Right kidney (tissue), 1 donor: Measurements from ENCODE around the gene A1BG.

Source experiments
- DNase-seq: peaks from one replicate; pipeline ENCODE4 v3.0.0-alpha.2; 2016

The A1BG gene

DNA sequence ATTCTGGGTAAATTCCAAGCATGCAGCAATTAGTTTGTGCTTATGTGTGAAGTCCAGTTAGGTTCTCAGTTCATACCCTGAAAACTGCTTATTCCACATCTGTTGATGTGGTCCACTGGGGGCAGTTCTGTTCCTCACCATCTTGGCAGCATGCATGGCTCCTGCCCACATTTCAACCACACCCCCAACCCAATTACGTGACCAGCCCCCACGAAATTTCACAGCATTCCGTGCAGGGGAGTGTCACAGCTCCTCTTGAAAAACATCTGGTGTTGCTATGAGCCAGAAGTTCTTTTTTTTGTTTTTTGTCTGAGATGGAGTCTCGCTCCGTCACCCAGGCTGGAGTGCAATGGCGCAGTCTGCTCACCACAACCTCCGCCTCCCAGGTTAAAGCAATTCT is 57.2 kb downstream of the A1BG start:
- DNase-seq, result no peak
